DND-41 (cell line): ENCODE results near the gene SELENOW.

ENCODE experiments used
- ATAC-seq: fragments of 200-7000 bp; cut with Tn5 transposase; 3 replicates; pipeline ENCODE4 v1.9.1; 2021; ENCODE audit warnings: low read depth; ENCODE audit not compliant: insufficient read depth
- DNase-seq: peaks from one replicate; pipeline ENCODE4 v3.0.0-alpha.2; 2020
- H2AFZ ChIP-seq: 2 replicates; pipeline ENCODE4 v1.6.0; 2012; ENCODE audit warnings: low read depth, low read length
- H3K27ac ChIP-seq: 2 replicates; pipeline ENCODE4 v1.5.1; 2012; ENCODE audit warnings: low read length, inconsistent platforms
- H3K27me3 ChIP-seq: fragments of 200-600 bp; sonication (generic); 2 replicates; pipeline ENCODE4 v1.6.0; 2012; ENCODE audit warnings: low read length, mild to moderate bottlenecking, inconsistent platforms; ENCODE audit not compliant: insufficient read depth, poor library complexity
- H3K36me3 ChIP-seq: 2 replicates; pipeline ENCODE4 v1.5.1; 2012; ENCODE audit warnings: low read length, inconsistent platforms; ENCODE audit not compliant: insufficient read depth
- H3K4me1 ChIP-seq: 2 replicates; pipeline ENCODE4 v1.5.1; 2012; ENCODE audit warnings: mild to moderate bottlenecking, low read length; ENCODE audit not compliant: insufficient read depth
- H3K4me2 ChIP-seq: 2 replicates; pipeline ENCODE4 v1.6.0; 2012; ENCODE audit warnings: mild to moderate bottlenecking, moderate library complexity, low read length, inconsistent platforms; ENCODE audit not compliant: insufficient read depth
- H3K4me3 ChIP-seq, 2 experiments: fragments of 200-600 bp in 1 of 2; shearing (Covaris generic) in 1 of 2; 2 replicates each; pipeline ENCODE4 v1.5.1; 2012 to 2016; ENCODE audit warnings: inconsistent platforms in 2 of 2, low read length in 2 of 2, mild to moderate bottlenecking in 2 of 2, low read depth in 1 of 2, moderate library complexity in 1 of 2
- H3K79me2 ChIP-seq: 2 replicates; pipeline ENCODE4 v1.6.0; 2012; ENCODE audit warnings: low read length, inconsistent platforms; ENCODE audit not compliant: insufficient read depth
- H3K9ac ChIP-seq: 2 replicates; pipeline ENCODE4 v1.6.0; 2012; ENCODE audit warnings: low read depth, mild to moderate bottlenecking, inconsistent platforms, low read length, moderate library complexity
- H3K9me3 ChIP-seq: 2 replicates; pipeline ENCODE4 v1.5.1; 2012; ENCODE audit warnings: low read length, moderate library complexity, mild to moderate bottlenecking, inconsistent platforms; ENCODE audit not compliant: insufficient read depth, severe bottlenecking
- H4K20me1 ChIP-seq: 2 replicates; pipeline ENCODE4 v1.6.0; 2012; ENCODE audit warnings: low read length; ENCODE audit not compliant: insufficient read depth
- CTCF ChIP-seq: IDR thresholded peaks from 2 replicates; pipeline ENCODE4 v1.5.1; 2012; ENCODE audit warnings: borderline replicate concordance, low read length, moderate library complexity, mild to moderate bottlenecking; ENCODE audit not compliant: poor library complexity, severe bottlenecking; ENCODE audit errors: extremely low read depth
- EZH2 ChIP-seq: IDR thresholded peaks from 3 replicates; pipeline ENCODE4 v1.6.1; 2012; ENCODE audit warnings: borderline replicate concordance, low read depth, mild to moderate bottlenecking, moderate library complexity, low read length, inconsistent platforms; ENCODE audit not compliant: severe bottlenecking

SELENOW gene

GRCh38 chr19:47756953-47757608 lies 21.4 kb upstream of the SELENOW start:
- H3K4me3 ChIP-seq: no peak overlapping the region
- no peak for TF ChIP-seq CTCF
- no peak for TF ChIP-seq EZH2
- H3K27me3 ChIP-seq: no peaks in the 10 kb centered on the region

GRCh38 chr19:47757617-47758442 lies 20.7 kb upstream of the SELENOW start:
- H3K36me3 ChIP-seq: peaks cover 54% of the 10 kb centered on the region

More at GRCh38 chr19:47756953-47757608, 21.4 kb upstream of the SELENOW start:
- H3K79me2 ChIP-seq: no peaks in the 10 kb centered on the region
- no peak overlapping the region for H3K27ac ChIP-seq
- no peaks in the 10 kb centered on the region for H3K9me3 ChIP-seq
- no peaks in the 10 kb centered on the region for H3K4me1 ChIP-seq
- H3K4me2 ChIP-seq: no peak overlapping the region
- H4K20me1 ChIP-seq: peaks cover 40% of the 10 kb centered on the region
- peaks cover 61% of the 10 kb centered on the region for H3K36me3 ChIP-seq
- ATAC-seq (no peak), DNase-seq (no peak)
- no peak overlapping the region for H2AFZ ChIP-seq
- H3K9ac ChIP-seq: no peak overlapping the region

GRCh38 chr19:47758443-47758804 lies 20.1 kb upstream of the SELENOW start:
- no peak for DNase-seq
- no peak overlapping the region for H3K4me3 ChIP-seq
- no peaks in the 10 kb centered on the region for H3K79me2 ChIP-seq
- H3K27ac ChIP-seq: no peak overlapping the region
- H3K27me3 ChIP-seq: no peaks in the 10 kb centered on the region
- no peak overlapping the region for H2AFZ ChIP-seq
- H3K9ac ChIP-seq: no peak overlapping the region
- peaks cover 48% of the 10 kb centered on the region for H3K36me3 ChIP-seq
- no peaks in the 10 kb centered on the region for H3K9me3 ChIP-seq
- H4K20me1 ChIP-seq: peaks cover 27% of the 10 kb centered on the region
- TF ChIP-seq EZH2 (no peak), CTCF (no peak)
- no peak for ATAC-seq
- H3K4me1 ChIP-seq: no peaks in the 10 kb centered on the region
- H3K4me2 ChIP-seq: no peak overlapping the region

More at GRCh38 chr19:47757617-47758442, 20.7 kb upstream of the SELENOW start:
- Histone ChIP-seq H3K27me3 (no peaks in the 10 kb centered on the region), H3K4me1 (no peaks in the 10 kb centered on the region), H3K9ac (no peak overlapping the region), H3K4me2 (no peak overlapping the region), H4K20me1 (peaks cover 32% of the 10 kb centered on the region), H3K79me2 (no peaks in the 10 kb centered on the region), H2AFZ (no peak overlapping the region), H3K9me3 (no peaks in the 10 kb centered on the region), H3K27ac (no peak overlapping the region), H3K4me3 (no peak overlapping the region)
- ATAC-seq (no peak), DNase-seq (no peak)
- TF ChIP-seq CTCF: no peak
- TF ChIP-seq EZH2: no peak
